A673 (cell line): ENCODE data around the gene GRB10. TPM values are rescaled to one million over a fixed set of nuclear protein-coding genes. Genes with fewer than 3 reads are reported as not detected.
"Not testable (repeated sequence)": the region's sequence is repeated elsewhere in the genome, so short reads cannot be mapped to it uniquely, and the experiment has no call there.

Source experiments
- BruUV-seq: library from RNA; stranded (reverse); fragments of 400-500 nt; replicated peaks from 2 replicates; lab custom pipeline; 2021; lab: Mats Ljungman, UMichigan
- CTCF ChIA-PET: fragments of 300-600 bp; sonication (Branson Sonifier 250); formaldehyde crosslinking; loops from one replicate; lab custom pipeline; 2022; ENCODE audit warnings: antibody characterized with exemption; lab: Charles Lee
- POLR2A ChIA-PET: fragments of 300-600 bp; sonication (Branson Sonifier 250); formaldehyde crosslinking; loops from one replicate; lab custom pipeline; 2022; ENCODE audit warnings: antibody characterized with exemption; ENCODE audit not compliant: low non-redundant PET; lab: Charles Lee
- DNase-seq: peaks from one replicate; pipeline ENCODE4 v3.0.0-alpha.2; 2015; ENCODE audit warnings: low spot score
- H3K27ac ChIP-seq: fragments of 200-600 bp; sonication (generic); 2 replicates; pipeline ENCODE4 v1.5.1; 2016; ENCODE audit warnings: mixed run types, low read depth, mild to moderate bottlenecking, mixed read lengths, antibody characterized with exemption, low read length; ENCODE audit not compliant: poor library complexity, severe bottlenecking
- H3K27me3 ChIP-seq: fragments of 200-600 bp; sonication (generic); replicated peaks from 2 replicates; pipeline ENCODE4 v1.6.1; 2017; ENCODE audit warnings: mixed run types, low read depth, mild to moderate bottlenecking, mixed read lengths, antibody characterized with exemption, low read length; ENCODE audit not compliant: insufficient read depth, poor library complexity
- H3K36me3 ChIP-seq: fragments of 200-600 bp; sonication (generic); 2 replicates; pipeline ENCODE4 v1.6.1; 2016; ENCODE audit warnings: mixed run types, mild to moderate bottlenecking, mixed read lengths, antibody characterized with exemption, low read length; ENCODE audit not compliant: insufficient read depth, poor library complexity, severe bottlenecking
- H3K4me1 ChIP-seq: fragments of 200-600 bp; sonication (generic); 2 replicates; pipeline ENCODE4 v1.6.1; 2017; ENCODE audit warnings: mixed run types, mild to moderate bottlenecking, mixed read lengths, antibody characterized with exemption, low read length; ENCODE audit not compliant: insufficient read depth, poor library complexity, severe bottlenecking
- H3K4me3 ChIP-seq: fragments of 200-600 bp; sonication (generic); 2 replicates; pipeline ENCODE4 v1.5.1; 2016; ENCODE audit warnings: low read depth, mixed run types, mild to moderate bottlenecking, mixed read lengths, low read length; ENCODE audit not compliant: poor library complexity, severe bottlenecking
- H3K9me3 ChIP-seq: fragments of 200-600 bp; sonication (generic); 2 replicates; pipeline ENCODE4 v1.6.1; 2016; ENCODE audit warnings: mixed run types, low read depth, mild to moderate bottlenecking, mixed read lengths, antibody characterized with exemption, low read length; ENCODE audit not compliant: poor library complexity, severe bottlenecking
- EZH2 ChIP-seq: fragments of 200-600 bp; sonication (generic); IDR thresholded peaks from 2 replicates; pipeline ENCODE4 v1.6.1; 2017; ENCODE audit warnings: borderline replicate concordance, low read depth, mild to moderate bottlenecking, mixed read lengths, antibody characterized with exemption, low read length; ENCODE audit not compliant: poor library complexity, severe bottlenecking
- intact Hi-C: fragments of 100-400 bp; cut with micrococcal nuclease; formaldehyde crosslinking; loops from one replicate; pipeline ENCODE4 v1.10.0; 2022; ENCODE audit not compliant: unreplicated experiment
- total RNA-seq: library from RNA; stranded (reverse); gene quantifications from 2 replicates; pipeline ENCODE4 v1.2.3, GENCODE V29; 2021
- TF ChIP-seq, protein P1 (sequence below): fragments of 300-800, 200-600 bp; sonication (generic); conservative IDR thresholded peaks from 2 replicates; pipeline ENCODE4 v1.5.1; 2017; ENCODE audit warnings: low read depth, mild to moderate bottlenecking, antibody characterized with exemption, low read length, moderate library complexity, mixed read lengths

The GRB10 gene
- total RNA-seq, 1 experiment from 2014 or later = 0.41 TPM

GRCh38 chr7:50738932-50739331 is 43.8 kb downstream of the GRB10 start:
- Histone ChIP-seq H3K36me3 (no peaks in the 10 kb centered on the region), H3K27me3 (no peaks in the 10 kb centered on the region), H3K4me3 (no peak overlapping the region), H3K27ac (no peak overlapping the region), H3K9me3 (no peaks in the 10 kb centered on the region), H3K4me1 (no peaks in the 10 kb centered on the region)
- no peak for DNase-seq
- intact Hi-C loops = no loop called here
- ChIA-PET POLR2A (no interaction called here), CTCF (no interaction called here)
- no TSS peak for BruUV-seq
- no peak for TF ChIP-seq EZH2
- TF ChIP-seq, protein P1, sequence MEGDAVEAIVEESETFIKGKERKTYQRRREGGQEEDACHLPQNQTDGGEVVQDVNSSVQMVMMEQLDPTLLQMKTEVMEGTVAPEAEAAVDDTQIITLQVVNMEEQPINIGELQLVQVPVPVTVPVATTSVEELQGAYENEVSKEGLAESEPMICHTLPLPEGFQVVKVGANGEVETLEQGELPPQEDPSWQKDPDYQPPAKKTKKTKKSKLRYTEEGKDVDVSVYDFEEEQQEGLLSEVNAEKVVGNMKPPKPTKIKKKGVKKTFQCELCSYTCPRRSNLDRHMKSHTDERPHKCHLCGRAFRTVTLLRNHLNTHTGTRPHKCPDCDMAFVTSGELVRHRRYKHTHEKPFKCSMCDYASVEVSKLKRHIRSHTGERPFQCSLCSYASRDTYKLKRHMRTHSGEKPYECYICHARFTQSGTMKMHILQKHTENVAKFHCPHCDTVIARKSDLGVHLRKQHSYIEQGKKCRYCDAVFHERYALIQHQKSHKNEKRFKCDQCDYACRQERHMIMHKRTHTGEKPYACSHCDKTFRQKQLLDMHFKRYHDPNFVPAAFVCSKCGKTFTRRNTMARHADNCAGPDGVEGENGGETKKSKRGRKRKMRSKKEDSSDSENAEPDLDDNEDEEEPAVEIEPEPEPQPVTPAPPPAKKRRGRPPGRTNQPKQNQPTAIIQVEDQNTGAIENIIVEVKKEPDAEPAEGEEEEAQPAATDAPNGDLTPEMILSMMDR = no peak

DNA sequence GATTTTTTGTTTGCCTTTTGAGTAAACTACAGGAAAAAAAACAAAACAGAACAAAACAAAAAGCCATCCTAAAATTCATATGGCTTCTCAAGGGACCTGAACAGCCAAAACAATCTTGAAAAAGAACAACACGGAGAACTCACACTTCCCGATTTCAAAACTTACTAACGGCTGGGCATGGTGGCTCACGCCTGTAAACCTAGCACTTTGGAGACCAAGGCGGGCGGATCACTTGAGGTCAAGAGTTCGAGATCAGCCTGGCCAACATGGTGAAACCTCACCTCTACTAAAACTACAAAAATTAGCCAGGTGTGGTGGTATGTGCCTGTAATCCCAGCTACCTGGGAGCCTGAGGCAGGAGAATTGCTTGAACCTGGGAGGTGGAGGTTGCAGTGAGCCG is 46.9 kb downstream of the GRB10 start:
- H3K9me3 ChIP-seq, H3K4me3 ChIP-seq, DNase-seq, H3K27ac ChIP-seq, H3K27me3 ChIP-seq, POLR2A ChIA-PET, BruUV-seq, intact Hi-C loops, H3K4me1 ChIP-seq, H3K36me3 ChIP-seq, CTCF ChIA-PET: not testable (repeated sequence)

DNA sequence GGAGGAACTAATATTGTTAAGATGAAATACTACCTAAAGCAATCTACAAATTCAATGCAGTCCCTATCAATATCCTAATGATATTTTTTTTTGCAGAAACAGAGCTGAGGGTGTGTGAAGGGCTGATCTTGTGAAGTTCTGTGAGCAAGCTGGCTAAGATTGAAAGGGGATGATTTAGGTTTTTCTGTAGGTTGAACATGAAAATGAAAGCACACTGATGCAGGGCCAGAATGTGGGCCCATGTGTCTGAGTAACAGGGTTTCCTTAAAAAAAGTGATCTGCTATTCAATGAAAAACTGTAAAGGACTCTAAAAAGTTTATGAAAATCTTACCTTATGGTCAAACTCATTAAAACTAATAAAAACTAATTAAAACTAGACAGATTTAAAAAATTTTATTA is 47.4 kb downstream of the GRB10 start:
- ChIA-PET CTCF (no interaction called here), POLR2A (no interaction called here)
- intact Hi-C loops = no loop called here
- no peaks in the 10 kb centered on the region for H3K4me1 ChIP-seq
- no peak overlapping the region for H3K4me3 ChIP-seq
- no TSS peak for BruUV-seq
- no peaks in the 10 kb centered on the region for H3K27me3 ChIP-seq
- TF ChIP-seq, protein P1 = no peak
- TF ChIP-seq EZH2 = no peak
- no peaks in the 10 kb centered on the region for H3K36me3 ChIP-seq
- DNase-seq = no peak
- no peak overlapping the region for H3K27ac ChIP-seq
- H3K9me3 ChIP-seq = no peaks in the 10 kb centered on the region

DNA sequence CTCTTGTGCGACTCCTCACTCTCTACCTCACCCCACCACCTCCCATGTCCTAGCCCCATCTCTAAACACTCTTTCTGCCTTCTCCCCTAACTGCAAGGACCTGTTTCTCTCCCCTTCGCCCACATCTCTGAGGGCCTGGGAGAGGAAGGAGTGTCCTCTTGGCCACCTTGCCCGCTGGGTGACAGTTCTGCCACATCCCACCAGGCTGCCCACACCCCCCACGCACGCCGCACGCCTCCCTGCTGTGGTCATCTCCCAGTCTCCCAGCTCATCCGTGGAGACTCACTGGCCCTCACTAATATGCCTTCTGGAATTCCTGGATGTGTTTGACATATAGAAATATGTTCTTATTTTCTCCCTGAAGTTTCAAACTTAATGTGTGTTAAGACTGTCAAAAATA is 48.5 kb downstream of the GRB10 start:
- ChIA-PET CTCF (no interaction called here), POLR2A (no interaction called here)
- intact Hi-C loops = no loop called here
- no peak overlapping the region for H3K4me3 ChIP-seq
- H3K4me1 ChIP-seq = no peaks in the 10 kb centered on the region
- H3K27me3 ChIP-seq = no peaks in the 10 kb centered on the region
- no peaks in the 10 kb centered on the region for H3K36me3 ChIP-seq
- no peak overlapping the region for H3K27ac ChIP-seq
- H3K9me3 ChIP-seq = no peaks in the 10 kb centered on the region
- TF ChIP-seq, protein P1 = no peak
- no peak for TF ChIP-seq EZH2
- no TSS peak for BruUV-seq
- no peak for DNase-seq
